Articular chondrocyte of knee joint (primary cell): ENCODE data around the gene DNAJC30. TPM values are rescaled to one million over a fixed set of nuclear protein-coding genes. Genes with fewer than 3 reads are reported as not detected.

Source experiments
- small RNA-seq: library from RNA; depleted of rRNA; stranded (forward); fragments of <200 nt; gene quantifications from one replicate; pipeline ENCODE3, GENCODE V24; 2012
- total RNA-seq: library from RNA; depleted of rRNA; stranded (reverse); fragments of >200 nt; gene quantifications from 2 replicates; pipeline ENCODE4 v1.2.3, GENCODE V29; 2012

DNAJC30 gene
- total RNA-seq: 3.8 and 4.4 TPM in 2 replicates

DNA sequence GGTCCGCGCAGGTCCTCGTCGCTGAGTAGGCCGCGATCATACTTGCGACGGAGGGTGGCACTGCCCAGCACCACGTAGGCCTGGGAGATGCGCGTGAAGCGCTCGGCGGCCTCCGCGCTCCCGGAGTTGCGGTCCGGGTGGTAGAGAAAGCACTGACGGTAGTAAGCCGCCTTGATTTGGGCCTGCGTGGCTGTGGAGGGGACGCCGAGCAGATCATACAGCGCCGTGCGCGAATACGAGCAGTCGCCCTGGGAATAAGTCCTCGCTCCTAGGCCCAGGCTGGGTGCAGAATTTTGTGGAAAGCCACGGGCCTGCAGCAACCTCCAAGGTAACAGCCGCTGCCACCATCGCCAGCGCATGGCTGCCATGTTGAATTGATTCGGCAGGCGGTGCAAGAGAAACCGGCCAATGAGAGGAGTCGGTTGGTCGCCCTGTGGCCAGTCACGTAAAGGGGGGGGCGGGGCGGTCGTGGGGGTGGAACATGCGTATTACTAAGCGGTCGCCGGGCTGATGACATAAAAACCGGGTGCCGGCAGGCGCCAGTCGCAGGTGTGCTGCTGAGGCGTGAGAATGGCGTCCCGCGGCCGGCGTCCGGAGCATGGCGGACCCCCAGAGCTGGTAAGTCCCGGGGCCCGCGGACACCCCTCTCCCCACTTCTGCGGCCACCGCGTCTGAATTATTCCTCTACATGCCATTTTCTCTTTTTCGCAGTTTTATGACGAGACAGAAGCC is at the start of gene DNAJC30, which contains the start of gene BUD23:
TSS of gene DNAJC30 (minus strand) at position 398 of the 732 bp plus-strand sequence. CDS start at position 368, 30 bp downstream.
TSS of gene BUD23 (plus strand) at position 542 of the 732 bp plus-strand sequence. CDS start at position 571, 29 bp downstream.

DNA sequence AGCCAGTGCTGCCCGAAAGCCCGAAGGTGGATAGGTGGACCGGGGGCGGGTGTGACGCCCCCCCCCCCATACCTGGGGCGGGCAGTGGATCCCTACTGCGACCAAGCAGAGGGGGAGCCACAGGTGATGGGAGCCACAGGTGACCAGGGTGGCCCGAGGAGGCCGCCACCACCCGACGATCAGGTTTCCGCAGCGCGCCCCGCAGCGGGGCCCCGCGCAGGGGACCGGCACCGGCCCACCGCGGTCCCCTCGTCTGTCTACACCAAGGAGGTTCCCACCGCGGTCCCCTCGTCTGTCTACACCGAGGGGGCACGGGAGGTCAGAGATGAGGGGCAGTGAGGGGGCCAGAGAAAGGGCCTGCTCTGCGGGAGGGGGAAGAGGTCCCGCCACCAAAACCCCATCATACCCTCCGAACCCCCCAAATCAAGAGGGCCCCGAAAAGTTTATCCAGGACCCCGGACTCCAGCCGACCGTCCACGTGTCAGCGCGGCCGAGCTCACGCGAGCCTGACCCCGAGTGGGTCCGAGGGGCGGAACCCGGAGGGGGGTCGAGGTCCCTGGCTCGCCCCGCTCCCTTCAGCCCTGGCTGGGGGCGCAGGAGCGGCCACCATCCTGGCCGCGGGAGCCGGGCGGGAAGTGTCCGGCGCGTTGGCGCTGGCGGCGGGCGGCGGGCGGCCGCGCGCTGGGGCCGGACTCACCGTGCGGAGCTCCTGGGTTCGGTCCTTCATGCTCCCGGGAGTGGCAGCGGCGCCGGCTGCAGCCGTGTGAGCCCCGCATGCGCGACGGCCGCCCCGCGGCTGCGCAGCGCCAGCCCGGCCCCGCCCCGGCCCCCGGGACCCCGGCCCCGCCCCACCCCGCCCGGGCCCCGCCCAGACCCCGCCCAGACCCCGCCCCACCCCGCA is 35.9 kb upstream of the DNAJC30 start, which contains the start of gene STX1A:
TSS of gene STX1A (minus strand) at position 765 of the 901 bp plus-strand sequence. CDS start at position 727, 38 bp downstream.

DNA sequence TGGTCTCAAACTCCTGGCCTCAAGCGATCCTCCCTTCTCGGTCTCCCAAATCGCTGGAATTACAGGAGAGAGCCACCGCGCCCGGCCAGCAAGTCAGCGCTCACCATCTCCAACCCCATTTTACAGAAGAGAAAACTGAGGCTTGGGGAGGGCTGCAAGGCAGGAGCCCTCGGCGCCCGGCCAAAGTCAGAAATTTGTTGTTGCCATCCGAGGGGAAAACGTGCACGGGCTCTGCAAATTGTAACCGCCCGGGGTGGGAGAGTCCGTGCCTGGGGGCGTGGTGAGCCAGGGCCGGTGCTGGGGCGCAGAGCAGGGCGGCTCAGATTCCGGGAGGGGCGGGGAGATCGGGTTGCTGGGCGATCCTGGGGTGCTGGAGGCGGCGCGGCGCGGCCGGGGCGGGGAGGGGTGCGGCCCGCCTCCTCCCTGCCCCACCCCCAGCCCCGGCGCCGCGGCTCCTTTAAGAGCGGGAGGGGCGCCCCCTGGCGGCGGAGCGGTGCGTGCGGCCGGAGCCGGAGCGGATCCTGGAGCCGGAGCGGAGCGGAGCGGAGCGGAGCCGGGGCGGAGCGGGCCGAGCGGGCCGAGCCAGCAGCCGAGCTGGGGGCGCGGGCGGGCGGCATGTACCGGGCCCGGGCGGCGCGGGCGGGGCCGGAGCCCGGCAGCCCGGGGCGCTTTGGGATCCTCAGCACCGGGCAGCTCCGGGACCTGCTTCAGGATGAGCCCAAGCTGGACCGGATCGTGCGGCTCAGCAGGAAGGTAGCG is 15.7 kb downstream of the DNAJC30 start, which contains the start of gene VPS37D:
TSS of gene VPS37D (plus strand) at position 488 of the 759 bp plus-strand sequence. CDS start at position 616, 128 bp downstream.

Small RNA genes within 50 kb of the gene (small RNA-seq; reads per million reads assigned to genes)
- gene MIR4284 (not detected), gene RN7SL265P (not detected)

Other genes with a start within 250 kb of the DNAJC30 start
- 0.32 and 0.39 TPM in 2 replicates for gene FZD9, start 249.7 kb downstream of the DNAJC30 start, total RNA-seq
- gene BAZ1B, start 161.2 kb downstream of the DNAJC30 start, total RNA-seq: 64.9 and 83.6 TPM in 2 replicates
- 24.7 and 26.8 TPM in 2 replicates for gene BCL7B, start 125.8 kb downstream of the DNAJC30 start, total RNA-seq
- 55.9 and 56.7 TPM in 2 replicates for gene TBL2, start 104.9 kb downstream of the DNAJC30 start, total RNA-seq
- gene MLXIPL, start 58.9 kb downstream of the DNAJC30 start, total RNA-seq: not detected in 2 replicates
- 2.7 and 4.3 TPM in 2 replicates for gene VPS37D, start 15.6 kb downstream of the DNAJC30 start, total RNA-seq
- gene BUD23, start 144 bp upstream of the DNAJC30 start, total RNA-seq: 44.8 and 49.0 TPM in 2 replicates
- 11.2 and 17.0 TPM in 2 replicates for gene STX1A, start 36.2 kb upstream of the DNAJC30 start, total RNA-seq
- 8.4 and 10.7 TPM in 2 replicates for gene ABHD11, start 55.3 kb upstream of the DNAJC30 start, total RNA-seq
- gene CLDN3, start 86.8 kb upstream of the DNAJC30 start, total RNA-seq: 0.11 TPM in 1 of 2 replicates, not detected in the other
- gene CLDN4, start 147.5 kb upstream of the DNAJC30 start, total RNA-seq: 0.52 and 1.1 TPM in 2 replicates
- 3.7 and 11.5 TPM in 2 replicates for gene METTL27, start 159.1 kb upstream of the DNAJC30 start, total RNA-seq
- gene TMEM270, start 177.7 kb upstream of the DNAJC30 start, total RNA-seq: not detected in 2 replicates